Occipital lobe (tissue), 2 donors: ENCODE measurements around the gene ZNF417. TPM values are rescaled to one million over a fixed set of nuclear protein-coding genes. Genes with fewer than 3 reads are reported as not detected.
A peak's percentile ranks its signal among the peaks of the same experiment; 100 is the strongest.
"Not testable (repeated sequence)": the region's sequence is repeated elsewhere in the genome, so short reads cannot be mapped to it uniquely, and the experiment has no call there.

Experiments
- DNase-seq: peaks from one replicate; lab custom pipeline; 2025; lab: John Stamatoyannopoulos, UW
- total RNA-seq: library from RNA; depleted of rRNA; stranded (reverse); fragments of >200 nt; gene quantifications from one replicate; pipeline ENCODE4 v1.2.3, GENCODE V29; 2014

ZNF417 gene
- total RNA-seq: 39.3 TPM

- peak; percentile 80 for DNase-seq
Measured at GRCh38 chr19:57916168-57916995, at the start of gene ZNF417. TSS of gene ZNF417 (minus strand) at chr19:57916592. CDS start at chr19:57916411, 181 bp downstream.

- DNase-seq: no peak
Measured at GRCh38 chr19:57964761-57965160, 48.4 kb upstream of the ZNF417 start.

GRCh38 chr19:57961785-57962184 lies 45.4 kb upstream of the ZNF417 start:
- DNase-seq: no peak

- DNase-seq: no peak
Measured at GRCh38 chr19:57954996-57955395, 38.6 kb upstream of the ZNF417 start.

GRCh38 chr19:57949702-57950101 lies 33.3 kb upstream of the ZNF417 start:
- no peak for DNase-seq

- no peak for DNase-seq
Measured at GRCh38 chr19:57949296-57949695, 32.9 kb upstream of the ZNF417 start.

- peak; percentile 95 for DNase-seq
Measured at GRCh38 chr19:57947419-57948134, 31.2 kb upstream of the ZNF417 start, which contains the start of gene ZNF256. TSS of gene ZNF256 (minus strand) at chr19:57947706. CDS start at chr19:57947474, 232 bp downstream.

GRCh38 chr19:57947088-57947418 lies 30.7 kb upstream of the ZNF417 start:
- DNase-seq: peak; percentile 15

- DNase-seq: no peak
Measured at GRCh38 chr19:57946316-57946715, 29.9 kb upstream of the ZNF417 start.

- DNase-seq: no peak
Measured at GRCh38 chr19:57941593-57941992, 25.2 kb upstream of the ZNF417 start.

- no peak for DNase-seq
Measured at GRCh38 chr19:57935731-57936130, 19.3 kb upstream of the ZNF417 start.

- peak; percentile 72 for DNase-seq
Measured at GRCh38 chr19:57934820-57935665, 18.7 kb upstream of the ZNF417 start, which contains the start of gene ZNF418. TSS of gene ZNF418 (minus strand) at chr19:57935402. CDS start at chr19:57933822, 1,580 bp downstream.

- no peak for DNase-seq
Measured at GRCh38 chr19:57927587-57927986, 11.2 kb upstream of the ZNF417 start.

- DNase-seq: no peak
Measured at GRCh38 chr19:57914531-57914930, 1.9 kb downstream of the ZNF417 start.

- DNase-seq: no peak
Measured at GRCh38 chr19:57907394-57907793, 9.0 kb downstream of the ZNF417 start.

- no peak for DNase-seq
Measured at GRCh38 chr19:57905258-57905657, 11.1 kb downstream of the ZNF417 start.

GRCh38 chr19:57903618-57904184 lies 12.7 kb downstream of the ZNF417 start:
- DNase-seq: no peak

- DNase-seq: no peak
Measured at GRCh38 chr19:57900311-57900710, 16.1 kb downstream of the ZNF417 start.

GRCh38 chr19:57890706-57891105 lies 25.7 kb downstream of the ZNF417 start:
- not testable (repeated sequence) for DNase-seq

- peak; percentile 83 for DNase-seq
Measured at GRCh38 chr19:57888560-57889231, 27.7 kb downstream of the ZNF417 start, which contains the start of gene ZNF814. TSS of gene ZNF814 (minus strand) at chr19:57889037. CDS start at chr19:57888802, 235 bp downstream.
